T-helper 2 cell treated with Interferon-gamma antibody and Interleukin-4, amounts not matched to agents 100 ng/mL and 5 ng/mL, for 36 hours (primary cell): Measurements from ENCODE around the gene LRRK1. TPM values are rescaled to one million over a fixed set of nuclear protein-coding genes. Genes with fewer than 3 reads are reported as not detected.

Experiments
- intact Hi-C: fragments of 100-400 bp; cut with micrococcal nuclease; formaldehyde crosslinking; loops from one replicate; pipeline ENCODE4 v1.15.1; 2023
- total RNA-seq: library from RNA; stranded (reverse); gene quantifications from 2 replicates; pipeline ENCODE4 v1.2.3, GENCODE V29; 2022

Gene LRRK1
- total RNA-seq, 1 donor from 2014 or later, result 0.64 TPM

GRCh38 chr15:100909989-100910955 lies 8.9 kb upstream of the LRRK1 start:
- intact Hi-C loops, result no loop called here

GRCh38 chr15:100911086-100911485 lies 8.1 kb upstream of the LRRK1 start:
- intact Hi-C loops, result no loop called here

GRCh38 chr15:100913961-100914360 lies 5.2 kb upstream of the LRRK1 start:
- intact Hi-C loops, result no loop called here

- intact Hi-C loops, result loop anchor here (5.0 kb wide), 2 partner anchors 288 to 342 kb away; no protein-coding TSS in a partner anchor
Measured at GRCh38 chr15:100914876-100915275, 4.3 kb upstream of the LRRK1 start.

- intact Hi-C loops, result loop anchor here (1.0 to 5.0 kb wide), 3 partner anchors 89 to 339 kb away; no protein-coding TSS in a partner anchor
Measured at GRCh38 chr15:100918034-100918689, 995 bp upstream of the LRRK1 start.

- intact Hi-C loops, result loop anchor here (2.0 to 5.0 kb wide), 3 partner anchors 21 to 338 kb away; no protein-coding TSS in a partner anchor
Measured at GRCh38 chr15:100919481-100920405, 586 bp downstream of the LRRK1 start.

- intact Hi-C loops, result loop anchor here (2.0 kb wide), 1 partner anchor 20 kb away; no protein-coding TSS in a partner anchor
Measured at GRCh38 chr15:100920516-100921135, 1.5 kb downstream of the LRRK1 start.

GRCh38 chr15:100922192-100923040 lies 3.3 kb downstream of the LRRK1 start:
- intact Hi-C loops, result no loop called here

GRCh38 chr15:100923076-100923475 lies 3.9 kb downstream of the LRRK1 start:
- intact Hi-C loops, result no loop called here

GRCh38 chr15:100923902-100924301 lies 4.7 kb downstream of the LRRK1 start:
- intact Hi-C loops, result no loop called here

GRCh38 chr15:100924436-100924835 lies 5.3 kb downstream of the LRRK1 start:
- intact Hi-C loops, result no loop called here

GRCh38 chr15:100925480-100925879 lies 6.3 kb downstream of the LRRK1 start:
- intact Hi-C loops, result no loop called here

- intact Hi-C loops, result no loop called here
Measured at GRCh38 chr15:100926258-100926657, 7.1 kb downstream of the LRRK1 start.

GRCh38 chr15:100926971-100927756 lies 8.0 kb downstream of the LRRK1 start:
- intact Hi-C loops, result no loop called here

GRCh38 chr15:100928632-100929280 lies 9.6 kb downstream of the LRRK1 start:
- intact Hi-C loops, result no loop called here

- intact Hi-C loops, result no loop called here
Measured at GRCh38 chr15:100929641-100930042, 10.5 kb downstream of the LRRK1 start.

- intact Hi-C loops, result no loop called here
Measured at GRCh38 chr15:100930306-100930848, 11.2 kb downstream of the LRRK1 start.
